IMR-90 (cell line): ENCODE measurements around the gene MECR.

Source experiments
- MAFK ChIP-seq: IDR thresholded peaks from 2 replicates; pipeline ENCODE4 v1.6.1; 2012; ENCODE audit warnings: low read depth, low read length, improper control_type of control experiment
- MAZ ChIP-seq: IDR thresholded peaks from 2 replicates; pipeline ENCODE4 v1.6.1; 2012; ENCODE audit warnings: low read depth, mild to moderate bottlenecking, low read length, improper control_type of control experiment, moderate library complexity, borderline replicate concordance
- MXI1 ChIP-seq: IDR thresholded peaks from 2 replicates; pipeline ENCODE4 v1.6.1; 2012; ENCODE audit warnings: low read depth, mild to moderate bottlenecking, low read length, moderate library complexity, borderline replicate concordance
- POLR2A ChIP-seq: IDR thresholded peaks from 2 replicates; pipeline ENCODE4 v1.6.1; 2012; ENCODE audit warnings: mild to moderate bottlenecking, low read depth, low read length
- RCOR1 ChIP-seq: IDR thresholded peaks from 2 replicates; pipeline ENCODE4 v1.6.1; 2012; ENCODE audit warnings: mild to moderate bottlenecking, low read length, improper control_type of control experiment; ENCODE audit not compliant: insufficient replicate concordance
- USF2 ChIP-seq: fragments of 150-350 bp; IDR thresholded peaks from 2 replicates; pipeline ENCODE4 v1.6.1; 2017; ENCODE audit warnings: mild to moderate bottlenecking, antibody characterized with exemption, low read length, low read depth
- TF ChIP-seq, protein P1 (sequence below): conservative IDR thresholded peaks from 2 replicates; pipeline ENCODE4 v1.5.1; 2012; ENCODE audit warnings: mild to moderate bottlenecking, low read depth, low read length, improper control_type of control experiment

GRCh38 chr1:29181413-29182225 is 49.1 kb downstream of the MECR start, which contains the start of gene SRSF4:
- TF ChIP-seq MAFK = no peak
- TF ChIP-seq, protein P1, sequence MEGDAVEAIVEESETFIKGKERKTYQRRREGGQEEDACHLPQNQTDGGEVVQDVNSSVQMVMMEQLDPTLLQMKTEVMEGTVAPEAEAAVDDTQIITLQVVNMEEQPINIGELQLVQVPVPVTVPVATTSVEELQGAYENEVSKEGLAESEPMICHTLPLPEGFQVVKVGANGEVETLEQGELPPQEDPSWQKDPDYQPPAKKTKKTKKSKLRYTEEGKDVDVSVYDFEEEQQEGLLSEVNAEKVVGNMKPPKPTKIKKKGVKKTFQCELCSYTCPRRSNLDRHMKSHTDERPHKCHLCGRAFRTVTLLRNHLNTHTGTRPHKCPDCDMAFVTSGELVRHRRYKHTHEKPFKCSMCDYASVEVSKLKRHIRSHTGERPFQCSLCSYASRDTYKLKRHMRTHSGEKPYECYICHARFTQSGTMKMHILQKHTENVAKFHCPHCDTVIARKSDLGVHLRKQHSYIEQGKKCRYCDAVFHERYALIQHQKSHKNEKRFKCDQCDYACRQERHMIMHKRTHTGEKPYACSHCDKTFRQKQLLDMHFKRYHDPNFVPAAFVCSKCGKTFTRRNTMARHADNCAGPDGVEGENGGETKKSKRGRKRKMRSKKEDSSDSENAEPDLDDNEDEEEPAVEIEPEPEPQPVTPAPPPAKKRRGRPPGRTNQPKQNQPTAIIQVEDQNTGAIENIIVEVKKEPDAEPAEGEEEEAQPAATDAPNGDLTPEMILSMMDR = peak; percentile 82
- peak; percentile 90 for TF ChIP-seq POLR2A
- no peak for TF ChIP-seq USF2
- TF ChIP-seq MXI1 = 0 out of 2 replicates have a peak, but pooled peaks have one; percentile 41
- TF ChIP-seq MAZ = peak; percentile 87
- no peak for TF ChIP-seq RCOR1
